Activated naive CD4-positive, alpha-beta T cell (primary cell): ENCODE measurements around the gene STIM2.
"Not testable (repeated sequence)": the region's sequence is repeated elsewhere in the genome, so short reads cannot be mapped to it uniquely, and the experiment has no call there.

Experiments used
- DNase-seq, 4 experiments: peaks; one replicate each; lab custom pipeline; 2025; lab: John Stamatoyannopoulos, UW

Gene STIM2

GRCh38 chr4:26860157-26860921 lies at the start of gene STIM2:
Gene STIM2 (plus strand): TSS chr4:26860841.
- peak; percentile 94 to 97 (median 96) for DNase-seq

- not testable (repeated sequence) for DNase-seq
These were observed 49.1 kb upstream of the STIM2 start for GRCh38 chr4:26811571-26811970.

DNA sequence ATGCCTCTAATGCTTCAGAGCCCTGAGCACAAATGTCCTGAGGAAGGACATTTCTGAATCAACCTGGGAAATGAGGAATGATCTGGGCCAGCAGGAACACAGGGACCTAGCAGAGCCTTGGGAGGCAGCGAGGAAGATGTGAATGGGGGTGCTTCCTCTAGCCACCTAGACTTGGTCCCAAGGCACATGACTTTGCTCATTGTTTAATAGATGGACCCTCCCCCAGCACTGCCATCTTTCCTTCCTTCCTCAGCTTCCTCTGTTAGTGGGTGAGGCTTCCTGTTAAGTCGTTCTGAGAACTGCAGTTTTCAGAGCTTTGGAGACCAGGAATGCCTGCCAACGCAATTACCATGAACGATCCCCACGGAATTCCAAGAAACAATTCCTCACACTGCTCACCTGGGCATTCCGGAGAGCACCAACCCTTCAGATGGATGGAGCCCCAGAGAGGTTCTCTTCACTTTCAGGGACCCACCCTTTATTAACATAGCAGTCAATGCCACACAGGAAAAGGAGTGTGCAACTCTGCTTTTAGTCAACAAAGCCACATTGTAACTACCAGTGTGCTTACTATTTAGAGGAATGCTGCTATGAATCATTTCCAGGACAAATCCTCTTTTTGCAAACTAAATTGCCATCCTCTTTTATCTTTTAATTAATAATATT lies 48.5 kb upstream of the STIM2 start:
- no peak for DNase-seq

- DNase-seq: no peak
These were observed 46.9 kb upstream of the STIM2 start for GRCh38 chr4:26813698-26814097.

DNA sequence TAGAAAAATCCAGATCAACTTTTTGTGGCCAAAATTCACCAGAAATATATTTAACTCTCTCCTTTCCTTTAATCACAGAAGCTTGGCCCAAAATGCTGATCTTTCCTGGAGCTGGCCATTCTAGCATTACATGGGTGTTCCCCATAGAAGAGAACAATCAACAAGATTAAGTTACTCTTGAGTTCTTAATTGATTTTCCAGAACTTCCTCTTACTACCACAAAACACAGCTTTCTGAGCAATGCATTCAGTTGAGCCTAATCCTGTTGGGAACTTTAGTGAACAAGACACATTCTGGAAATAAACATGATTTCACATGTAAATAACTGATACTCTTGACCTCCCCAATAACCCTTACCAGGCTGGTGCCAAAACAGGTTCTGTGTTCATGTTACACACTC lies 45.4 kb upstream of the STIM2 start:
- no peak for DNase-seq

DNA sequence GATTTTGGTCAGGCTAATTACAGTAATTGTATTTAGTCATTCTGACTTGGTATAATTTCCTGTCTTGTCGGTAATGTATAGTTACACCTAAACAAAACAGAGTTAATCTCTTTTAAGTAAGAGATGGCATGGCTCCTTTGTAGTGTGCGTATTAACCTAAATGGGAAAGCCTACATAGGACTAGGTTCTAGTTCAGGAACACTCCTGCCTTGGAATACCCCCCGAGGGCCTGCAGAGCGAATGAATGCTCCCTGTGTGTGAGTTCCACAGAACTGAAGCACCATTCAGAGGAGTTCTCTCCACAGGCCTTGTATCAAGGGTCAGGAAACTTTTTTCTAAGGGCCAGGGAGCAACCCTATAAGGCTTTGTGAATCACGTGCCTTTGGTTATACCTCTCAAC lies 44.9 kb upstream of the STIM2 start:
- no peak for DNase-seq

DNA sequence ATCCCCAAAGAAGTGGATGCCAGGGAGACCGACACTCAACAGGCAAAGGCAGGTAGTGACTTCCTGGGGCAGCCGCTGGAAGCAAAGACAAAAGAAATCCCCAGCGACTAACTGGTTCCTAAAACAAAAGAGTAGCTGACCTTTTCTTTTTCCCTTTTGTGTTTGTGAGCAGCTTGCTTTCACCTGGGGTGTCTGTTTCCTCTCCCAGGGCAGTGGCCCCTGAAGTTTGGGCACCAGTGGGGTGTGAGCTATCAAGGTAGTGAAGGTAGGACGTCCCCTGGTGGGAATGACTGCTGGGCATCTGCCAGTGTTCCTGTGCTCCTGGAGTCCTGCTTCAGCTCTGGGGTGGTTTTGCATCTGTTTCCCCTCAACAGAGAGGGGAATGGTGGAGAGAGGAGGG lies 41.6 kb upstream of the STIM2 start:
- DNase-seq: no peak

- DNase-seq: no peak
These were observed 41.1 kb upstream of the STIM2 start for GRCh38 chr4:26819478-26820095.

DNA sequence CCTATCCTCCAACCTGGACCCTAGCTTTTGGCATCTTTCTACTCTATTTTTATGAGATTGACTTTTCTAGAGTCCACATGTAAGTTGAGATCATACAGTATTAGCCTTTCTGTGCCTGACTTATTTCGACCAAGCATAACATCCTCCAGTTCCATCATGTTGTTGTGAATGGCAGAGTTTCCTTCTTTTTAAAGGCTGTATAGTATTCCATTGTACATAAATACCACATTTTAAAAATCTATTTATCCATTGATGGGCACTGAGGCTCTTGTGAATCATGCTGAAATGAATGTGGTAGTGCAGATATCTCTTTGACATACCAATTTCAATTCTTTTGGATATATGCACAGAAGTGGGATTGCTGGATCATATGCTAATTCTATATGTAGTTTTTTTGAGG lies 40.3 kb upstream of the STIM2 start:
- DNase-seq: no peak

DNA sequence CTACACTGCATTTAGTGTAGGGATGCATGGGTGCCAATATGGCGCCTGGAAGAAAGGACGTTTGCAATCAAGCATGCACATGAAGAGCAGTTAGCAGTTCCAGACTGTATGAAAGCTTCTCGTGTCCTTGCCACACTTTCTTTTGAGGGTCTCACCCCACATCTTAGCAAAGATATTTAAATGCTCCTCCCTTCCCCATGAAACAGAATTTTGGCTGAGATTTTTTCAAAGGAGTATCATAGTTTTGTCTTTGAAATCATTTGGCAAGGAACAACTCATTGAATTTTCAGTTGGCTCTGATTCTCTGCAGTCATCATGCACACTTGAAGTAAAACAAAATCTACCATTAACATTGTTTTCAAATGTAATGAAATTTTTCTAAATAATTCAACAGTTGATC lies 39.6 kb upstream of the STIM2 start:
- DNase-seq: no peak

- no peak for DNase-seq
These were observed 38.8 kb upstream of the STIM2 start for GRCh38 chr4:26821677-26822503.

DNA sequence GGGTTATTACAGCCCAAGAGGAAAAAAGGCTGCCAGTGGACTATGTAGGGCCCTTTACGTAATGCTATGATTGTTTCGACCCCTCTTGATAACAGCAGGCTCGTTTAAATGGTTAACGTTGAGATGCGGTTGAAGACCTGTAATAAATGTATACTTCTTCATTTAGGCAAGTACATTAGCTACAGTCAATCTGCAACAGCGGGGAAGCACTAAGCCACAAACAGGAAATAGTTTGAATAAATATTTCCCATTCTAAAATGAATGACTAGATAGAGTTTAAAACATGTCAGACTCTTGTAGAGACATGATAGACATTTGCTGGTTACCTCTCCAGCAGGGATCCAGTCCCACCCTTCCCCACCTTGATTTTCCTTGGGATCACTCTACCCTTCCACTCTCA lies 38.1 kb upstream of the STIM2 start:
- no peak for DNase-seq

DNA sequence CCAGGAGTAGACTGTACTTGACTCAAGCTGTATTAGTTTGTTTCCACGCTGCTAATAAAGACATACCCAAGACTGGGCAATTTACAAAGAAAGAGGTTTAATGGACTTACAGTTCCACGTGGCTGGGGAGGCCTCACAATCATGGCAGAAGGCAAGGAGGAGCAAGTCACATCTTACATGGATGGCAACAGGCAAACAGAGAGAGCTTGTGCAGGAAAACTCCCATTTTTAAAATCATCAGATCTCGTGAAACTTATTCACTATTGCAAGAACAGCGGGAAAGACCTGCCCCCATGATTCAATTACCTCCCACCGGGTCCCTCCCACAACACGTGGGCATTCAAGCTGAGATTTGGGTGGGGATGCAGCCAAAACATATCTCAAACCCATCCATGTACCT lies 37.7 kb upstream of the STIM2 start:
- not testable (repeated sequence) for DNase-seq

DNA sequence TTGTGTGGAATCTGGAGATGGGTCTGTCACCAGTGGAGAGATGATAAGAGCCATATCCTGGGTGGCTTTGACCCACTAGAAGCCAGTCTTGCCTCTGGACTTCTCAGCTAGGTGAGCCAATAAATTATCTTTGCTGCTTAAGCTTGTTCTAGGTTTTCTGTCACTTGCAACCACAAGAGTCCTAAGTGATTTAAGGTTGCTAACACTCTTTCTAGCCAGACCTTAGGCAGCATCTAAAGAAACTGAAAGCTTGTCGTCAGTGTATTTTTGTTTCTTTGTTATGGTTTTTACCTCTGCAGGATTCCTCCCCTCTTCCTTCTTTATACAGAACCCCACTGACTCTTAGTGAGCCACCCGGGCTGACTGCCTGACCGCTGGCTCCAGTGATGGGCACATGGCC lies 37.1 kb upstream of the STIM2 start:
- DNase-seq: no peak

- DNase-seq: no peak
These were observed 36.0 kb upstream of the STIM2 start for GRCh38 chr4:26824667-26825066.

DNA sequence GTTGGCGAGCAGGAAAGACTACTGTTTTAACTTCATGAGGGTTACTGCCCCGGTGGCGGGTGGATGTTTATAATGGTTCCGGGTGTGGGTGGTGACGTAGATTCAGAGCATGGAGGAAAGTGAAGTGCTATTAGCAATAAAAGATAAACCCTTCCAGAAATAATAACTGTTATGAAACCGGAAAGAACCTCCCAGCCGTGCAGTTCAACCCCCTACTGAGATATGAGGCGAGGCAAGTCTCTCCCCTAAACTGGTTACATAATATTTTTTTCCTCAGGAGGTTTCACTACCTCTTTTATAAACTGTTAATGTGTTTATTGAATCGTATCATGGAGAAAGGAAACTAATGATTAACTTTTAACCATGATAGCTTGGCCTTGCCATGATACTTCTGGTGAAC lies 33.9 kb upstream of the STIM2 start:
- DNase-seq: no peak

- DNase-seq: not testable (repeated sequence)
These were observed 33.3 kb upstream of the STIM2 start for GRCh38 chr4:26827336-26827735.

GRCh38 chr4:26827798-26828197 lies 32.8 kb upstream of the STIM2 start:
- no peak for DNase-seq

DNA sequence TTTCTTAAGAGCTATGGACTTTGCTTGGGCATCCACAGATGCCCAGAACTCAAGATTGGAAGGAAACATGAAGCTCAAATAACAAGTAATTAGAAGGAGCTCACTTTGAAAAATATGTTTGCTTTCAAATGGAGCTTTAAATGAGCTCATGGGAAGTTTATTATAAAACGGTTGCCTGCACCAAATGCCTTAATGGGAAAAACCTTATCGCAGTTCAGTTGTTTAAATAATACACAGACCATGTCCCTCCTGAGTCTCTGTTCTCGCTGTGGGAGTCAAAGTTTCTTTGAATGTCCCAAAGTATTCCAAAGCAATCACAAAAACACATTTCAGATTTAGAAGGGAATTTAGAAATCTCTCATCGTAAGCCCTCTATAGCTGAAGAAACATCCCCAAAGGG lies 31.6 kb upstream of the STIM2 start:
- no peak for DNase-seq

GRCh38 chr4:26830033-26830432 lies 30.6 kb upstream of the STIM2 start:
- DNase-seq: no peak

- no peak for DNase-seq
These were observed 29.9 kb upstream of the STIM2 start for GRCh38 chr4:26830701-26831100.

GRCh38 chr4:26836539-26836938 lies 24.1 kb upstream of the STIM2 start:
- DNase-seq: no peak
